IMR-90 (cell line): ENCODE data around the gene SH3TC1. TPM values are rescaled to one million over a fixed set of nuclear protein-coding genes. Genes with fewer than 3 reads are reported as not detected.

Source experiments
- ATAC-seq: fragments of 200-7000 bp; cut with Tn5 transposase; 2 replicates; pipeline ENCODE4 v1.9.1; 2020; ENCODE audit warnings: low read depth, mild to moderate bottlenecking, moderate library complexity
- BruUV-seq: library from RNA; stranded (reverse); fragments of 400-500 nt; replicated peaks from 2 replicates; lab custom pipeline; 2021; lab: Mats Ljungman, UMichigan
- CTCF ChIA-PET: fragments of 300-600 bp; formaldehyde crosslinking; extraction: SDS; loops from one replicate; lab custom pipeline; 2021; ENCODE audit warnings: antibody characterized with exemption; lab: Yijun Ruan, JAX
- POLR2A ChIA-PET: fragments of 300-600 bp; sonication (Branson Sonifier 250); formaldehyde crosslinking; loops from one replicate; lab custom pipeline; 2022; ENCODE audit warnings: antibody characterized with exemption; ENCODE audit not compliant: unreplicated experiment; lab: Charles Lee
- DNase-seq: peaks from one replicate; pipeline ENCODE4 v3.0.0; 2013
- H2AFZ ChIP-seq: replicated peaks from 2 replicates; pipeline ENCODE3; 2013; ENCODE audit warnings: low read length, mild to moderate bottlenecking; ENCODE audit not compliant: poor library complexity
- H2AK5ac ChIP-seq: 2 replicates; pipeline ENCODE4 v1.6.1; 2013; ENCODE audit warnings: low read depth, low read length, inconsistent platforms
- H2AK9ac ChIP-seq: replicated peaks from 2 replicates; pipeline ENCODE3; 2013; ENCODE audit warnings: mild to moderate bottlenecking, low read depth, low read length, moderate library complexity; ENCODE audit not compliant: poor library complexity
- H2BK120ac ChIP-seq: 2 replicates; pipeline ENCODE4 v1.6.1; 2013; ENCODE audit warnings: low read depth, low read length, inconsistent platforms
- H2BK15ac ChIP-seq: 3 replicates; pipeline ENCODE4 v1.6.1; 2013; ENCODE audit warnings: low read depth, low read length, inconsistent platforms
- H2BK20ac ChIP-seq: 2 replicates; pipeline ENCODE4 v1.6.1; 2013; ENCODE audit warnings: low read depth, mild to moderate bottlenecking, inconsistent platforms, low read length, moderate library complexity
- H2BK5ac ChIP-seq: 2 replicates; pipeline ENCODE4 v1.6.1; 2013; ENCODE audit warnings: mild to moderate bottlenecking, low read depth, low read length, inconsistent platforms; ENCODE audit not compliant: poor library complexity, severe bottlenecking
- H3K14ac ChIP-seq: replicated peaks from 2 replicates; pipeline ENCODE4 v1.6.1; 2013; ENCODE audit warnings: low read depth, low read length, inconsistent platforms
- H3K18ac ChIP-seq: 2 replicates; pipeline ENCODE4 v1.6.1; 2013; ENCODE audit warnings: low read depth, low read length, control low read depth
- H3K23ac ChIP-seq: 2 replicates; pipeline ENCODE4 v1.6.1; 2013; ENCODE audit warnings: low read depth, low read length, inconsistent platforms
- H3K27ac ChIP-seq: 2 replicates; pipeline ENCODE4 v1.5.1; 2013; ENCODE audit warnings: mild to moderate bottlenecking, control low read depth, low read length; ENCODE audit not compliant: insufficient read depth
- H3K27me3 ChIP-seq: 2 replicates; pipeline ENCODE4 v1.6.1; 2013; ENCODE audit warnings: low read length; ENCODE audit not compliant: control insufficient read depth, insufficient read depth
- H3K36me3 ChIP-seq: 2 replicates; pipeline ENCODE4 v1.6.1; 2013; ENCODE audit warnings: low read length, mixed read lengths; ENCODE audit not compliant: control insufficient read depth, insufficient read depth
- H3K4ac ChIP-seq: 2 replicates; pipeline ENCODE4 v1.6.1; 2013; ENCODE audit warnings: low read depth, low read length, inconsistent platforms
- H3K4me1 ChIP-seq: 2 replicates; pipeline ENCODE4 v1.6.1; 2013; ENCODE audit warnings: low read length, mixed read lengths; ENCODE audit not compliant: control insufficient read depth, insufficient read depth
- H3K4me2 ChIP-seq: 2 replicates; pipeline ENCODE4 v1.6.1; 2013; ENCODE audit warnings: low read depth, mild to moderate bottlenecking, control low read depth, low read length, moderate library complexity
- H3K4me3 ChIP-seq: 2 replicates; pipeline ENCODE4 v1.5.1; 2013; ENCODE audit warnings: low read depth, mild to moderate bottlenecking, control low read depth, low read length, moderate library complexity; ENCODE audit not compliant: insufficient read depth
- H3K56ac ChIP-seq: 2 replicates; pipeline ENCODE4 v1.6.1; 2013; ENCODE audit warnings: low read length, inconsistent platforms; ENCODE audit not compliant: insufficient read depth; ENCODE audit errors: extremely low read depth
- H3K79me1 ChIP-seq, 2 experiments: 2 replicates each; pipeline ENCODE4 v1.6.1; 2013; ENCODE audit warnings: low read length in 2 of 2, inconsistent platforms in 1 of 2, low read depth in 1 of 2
- H3K9ac ChIP-seq: 2 replicates; pipeline ENCODE4 v1.6.1; 2013; ENCODE audit warnings: low read depth, low read length, control low read depth
- H3K9me1 ChIP-seq: 2 replicates; pipeline ENCODE4 v1.6.1; 2013; ENCODE audit warnings: low read length, inconsistent platforms; ENCODE audit not compliant: insufficient read depth
- H3K9me3 ChIP-seq: 2 replicates; pipeline ENCODE4 v1.6.1; 2013; ENCODE audit warnings: low read length; ENCODE audit not compliant: control insufficient read depth, insufficient read depth
- H4K20me1 ChIP-seq: 2 replicates; pipeline ENCODE4 v1.6.1; 2013; ENCODE audit warnings: low read length, inconsistent platforms; ENCODE audit not compliant: insufficient read depth
- H4K5ac ChIP-seq: 2 replicates; pipeline ENCODE4 v1.6.1; 2013; ENCODE audit warnings: mild to moderate bottlenecking, low read depth, low read length, control low read depth
- H4K8ac ChIP-seq, 2 experiments: 2 replicates each; pipeline ENCODE4 v1.6.1; 2013; ENCODE audit warnings: low read depth in 2 of 2, low read length in 2 of 2, control low read depth in 1 of 2, inconsistent platforms in 1 of 2
- H4K91ac ChIP-seq: 2 replicates; pipeline ENCODE4 v1.6.1; 2013; ENCODE audit warnings: low read depth, low read length, inconsistent platforms; ENCODE audit not compliant: insufficient read depth
- CEBPB ChIP-seq: IDR thresholded peaks from 2 replicates; pipeline ENCODE4 v1.6.1; 2012; ENCODE audit warnings: low read depth, low read length, improper control_type of control experiment
- CHD1 ChIP-seq: IDR thresholded peaks from 2 replicates; pipeline ENCODE4 v1.6.1; 2012; ENCODE audit warnings: low read depth, low read length, improper control_type of control experiment
- CTCF ChIP-seq: conservative IDR thresholded peaks from 2 replicates; pipeline ENCODE4 v1.5.1; 2012; ENCODE audit warnings: mild to moderate bottlenecking, low read depth, low read length, improper control_type of control experiment
- FOS ChIP-seq: fragments of 150-350 bp; IDR thresholded peaks from 2 replicates; pipeline ENCODE4 v1.6.1; 2016; ENCODE audit warnings: low read depth, low read length
- MAFK ChIP-seq: IDR thresholded peaks from 2 replicates; pipeline ENCODE4 v1.6.1; 2012; ENCODE audit warnings: low read depth, low read length, improper control_type of control experiment
- MAZ ChIP-seq: IDR thresholded peaks from 2 replicates; pipeline ENCODE4 v1.6.1; 2012; ENCODE audit warnings: low read depth, mild to moderate bottlenecking, low read length, improper control_type of control experiment, moderate library complexity, borderline replicate concordance
- MXI1 ChIP-seq: IDR thresholded peaks from 2 replicates; pipeline ENCODE4 v1.6.1; 2012; ENCODE audit warnings: low read depth, mild to moderate bottlenecking, low read length, moderate library complexity, borderline replicate concordance
- NFE2L2 ChIP-seq: fragments of 150-350 bp; IDR thresholded peaks from 2 replicates; pipeline ENCODE4 v1.6.1; 2016; ENCODE audit warnings: low read depth, mild to moderate bottlenecking, low read length
- POLR2A ChIP-seq: IDR thresholded peaks from 2 replicates; pipeline ENCODE4 v1.6.1; 2012; ENCODE audit warnings: mild to moderate bottlenecking, low read depth, low read length
- RAD21 ChIP-seq: IDR thresholded peaks from 2 replicates; pipeline ENCODE4 v1.6.1; 2012; ENCODE audit warnings: low read length, improper control_type of control experiment
- RCOR1 ChIP-seq: IDR thresholded peaks from 2 replicates; pipeline ENCODE4 v1.6.1; 2012; ENCODE audit warnings: mild to moderate bottlenecking, low read length, improper control_type of control experiment; ENCODE audit not compliant: insufficient replicate concordance
- SMC3 ChIP-seq: fragments of 150-350 bp; IDR thresholded peaks from 2 replicates; pipeline ENCODE4 v1.6.1; 2016; ENCODE audit warnings: low read depth, mild to moderate bottlenecking, antibody characterized with exemption, low read length, moderate library complexity
- WGBS, 2 experiments: methylation state at CpG; one replicate each; pipeline versions ENCODE4 v1.1.5 to v1.1.7; 2013; ENCODE audit warnings: missing lambda C conversion rate in 2 of 2; ENCODE audit not compliant: insufficient read length in 1 of 2; ENCODE audit errors: extremely low coverage in 2 of 2; 5-methylcytosine and 5-hydroxymethylcytosine counted together
- dilution Hi-C: fragments of 300-500 bp; cut with HindIII; formaldehyde crosslinking; loops from one replicate; pipeline ENCODE4 v1.14.3; 2018; ENCODE audit warnings: low sequenced_read_pairs; ENCODE audit not compliant: unreplicated experiment
- in situ Hi-C: fragments of 300-500 bp; cut with MboI; formaldehyde crosslinking; loops from 3 replicates; pipeline ENCODE4 v1.14.3; 2019; ENCODE audit warnings: low sequenced_read_pairs, inconsistent platforms, mixed read lengths
- intact Hi-C: fragments of 100-400 bp; cut with micrococcal nuclease; formaldehyde crosslinking; loops from 2 replicates; pipeline ENCODE4 v1.10.0; 2022
- polyA plus RNA-seq, 3 experiments: library from polyadenylated mRNA; depleted of rRNA; stranded (reverse); fragments of >200 nt; gene quantifications; 2 replicates each; pipeline ENCODE4 v1.2.3, GENCODE V29; 2012; ENCODE audit warnings: low replicate concordance in 1 of 3
- total RNA-seq: library from RNA; depleted of rRNA; stranded (reverse); fragments of >200 nt; gene quantifications from 2 replicates; pipeline ENCODE4 v1.2.3, GENCODE V29; 2012
- TF ChIP-seq, protein P1 (sequence below): fragments of 150-350 bp; IDR thresholded peaks from 2 replicates; pipeline ENCODE4 v1.6.1; 2016; ENCODE audit warnings: low read depth, mild to moderate bottlenecking, low read length, moderate library complexity, borderline replicate concordance
- TF ChIP-seq, protein P2 (sequence below): fragments of 150-350 bp; IDR thresholded peaks from 2 replicates; pipeline ENCODE4 v1.6.1; 2017; ENCODE audit warnings: mild to moderate bottlenecking, antibody characterized with exemption, low read length, low read depth

Gene SH3TC1
- total and polyA plus RNA-seq, 2 of the 4 experiments (the other 2 are of a cell fraction): 1.6 to 2.2 TPM

DNA sequence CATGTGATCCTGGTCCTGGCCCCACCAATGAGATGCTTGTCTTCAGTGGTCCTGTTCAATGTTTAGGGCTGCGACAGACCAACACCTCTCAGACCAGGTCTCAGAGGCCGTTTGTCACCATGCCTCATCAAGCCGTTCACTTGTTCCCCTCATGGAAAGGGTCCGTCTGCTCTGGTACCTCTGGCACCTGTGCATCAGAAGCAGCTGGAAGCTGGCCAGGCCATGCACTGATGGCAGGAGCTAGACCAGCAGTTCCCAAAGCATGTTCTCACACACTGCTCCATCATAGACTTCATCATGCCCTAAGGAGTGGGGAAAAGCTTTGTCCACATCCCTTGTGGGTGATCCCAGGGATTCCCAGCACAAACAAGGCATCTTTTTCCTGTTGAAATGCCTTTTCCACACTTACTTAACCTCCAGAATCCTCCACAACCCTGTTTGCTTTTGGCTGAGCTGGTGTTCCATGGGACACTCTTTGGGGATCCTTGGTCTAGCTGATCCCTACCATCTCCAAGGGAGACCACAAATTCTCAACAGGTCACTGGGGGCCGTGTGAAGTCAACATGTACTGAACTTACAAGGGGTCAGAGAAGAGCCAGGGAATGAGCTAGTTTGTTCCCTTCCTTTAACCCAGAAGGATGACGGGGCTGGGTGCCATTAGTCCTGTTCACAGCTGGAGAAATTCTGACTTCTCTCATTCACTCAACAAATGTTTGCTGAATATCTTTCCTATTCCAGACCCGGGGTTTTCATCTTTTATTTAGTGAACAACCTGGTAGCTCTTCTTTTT lies 21.8 kb downstream of the SH3TC1 start:
- H4K20me1 ChIP-seq: no peaks in the 10 kb centered on the region
- no TSS peak for BruUV-seq
- no peak overlapping the region for H3K9ac ChIP-seq
- in situ Hi-C loops: loop anchor here (25.0 kb wide), 1 partner anchor 391 kb away; no protein-coding TSS in a partner anchor
- ATAC-seq (no peak), DNase-seq (no peak)
- no peak overlapping the region for H4K91ac ChIP-seq
- H3K18ac ChIP-seq: no peak overlapping the region
- 79% methylated on average over 4 of the region's 7 CpGs; no CpG with 5 or more reads in 1 of the 2 experiments for WGBS, 2 experiments
- TF ChIP-seq MAFK (no peak), SMC3 (no peak), RAD21 (no peak), MAZ (no peak), CTCF (no peak), CHD1 (no peak), POLR2A (no peak), NFE2L2 (no peak), MXI1 (no peak), FOS (no peak), CEBPB (no peak), RCOR1 (no peak)
- TF ChIP-seq, protein P1, sequence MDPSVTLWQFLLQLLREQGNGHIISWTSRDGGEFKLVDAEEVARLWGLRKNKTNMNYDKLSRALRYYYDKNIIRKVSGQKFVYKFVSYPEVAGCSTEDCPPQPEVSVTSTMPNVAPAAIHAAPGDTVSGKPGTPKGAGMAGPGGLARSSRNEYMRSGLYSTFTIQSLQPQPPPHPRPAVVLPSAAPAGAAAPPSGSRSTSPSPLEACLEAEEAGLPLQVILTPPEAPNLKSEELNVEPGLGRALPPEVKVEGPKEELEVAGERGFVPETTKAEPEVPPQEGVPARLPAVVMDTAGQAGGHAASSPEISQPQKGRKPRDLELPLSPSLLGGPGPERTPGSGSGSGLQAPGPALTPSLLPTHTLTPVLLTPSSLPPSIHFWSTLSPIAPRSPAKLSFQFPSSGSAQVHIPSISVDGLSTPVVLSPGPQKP: no peak
- TF ChIP-seq, protein P2, sequence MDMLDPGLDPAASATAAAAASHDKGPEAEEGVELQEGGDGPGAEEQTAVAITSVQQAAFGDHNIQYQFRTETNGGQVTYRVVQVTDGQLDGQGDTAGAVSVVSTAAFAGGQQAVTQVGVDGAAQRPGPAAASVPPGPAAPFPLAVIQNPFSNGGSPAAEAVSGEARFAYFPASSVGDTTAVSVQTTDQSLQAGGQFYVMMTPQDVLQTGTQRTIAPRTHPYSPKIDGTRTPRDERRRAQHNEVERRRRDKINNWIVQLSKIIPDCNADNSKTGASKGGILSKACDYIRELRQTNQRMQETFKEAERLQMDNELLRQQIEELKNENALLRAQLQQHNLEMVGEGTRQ: no peak
- no peak overlapping the region for H3K27ac ChIP-seq
- no peak overlapping the region for H2AK9ac ChIP-seq
- no peaks in the 10 kb centered on the region for H3K36me3 ChIP-seq
- CTCF ChIA-PET: interaction anchor here (0.6 to 1.3 kb wide), 3 partner anchors 44 to 1428 kb away, joined by 3 to 4 read pairs (median 4); no protein-coding TSS in a partner anchor
- H2BK20ac ChIP-seq: no peak overlapping the region
- no peak overlapping the region for H2AK5ac ChIP-seq
- no peak overlapping the region for H2BK5ac ChIP-seq
- no peak overlapping the region for H3K4me3 ChIP-seq
- intact Hi-C loops: no loop called here
- no peak overlapping the region for H3K14ac ChIP-seq
- H3K4ac ChIP-seq: no peak overlapping the region
- no peaks in the 10 kb centered on the region for H3K9me3 ChIP-seq
- no peaks in the 10 kb centered on the region for H3K4me1 ChIP-seq
- H3K9me1 ChIP-seq: no peaks in the 10 kb centered on the region
- dilution Hi-C loops: no loop called here
- no peak overlapping the region for H3K4me2 ChIP-seq
- no peak overlapping the region for H2BK15ac ChIP-seq
- H3K27me3 ChIP-seq: peaks cover 5% of the 10 kb centered on the region; the same call in 1 of the 2 replicates
- POLR2A ChIA-PET: no interaction called here
- no peak overlapping the region for H3K23ac ChIP-seq
- no peak overlapping the region for H3K56ac ChIP-seq
- H4K5ac ChIP-seq: no peak overlapping the region
- H2BK120ac ChIP-seq: no peak overlapping the region
- H2AFZ ChIP-seq: no peak overlapping the region
- no peaks in the 10 kb centered on the region for H3K79me1 ChIP-seq
- H4K8ac ChIP-seq: no peak overlapping the region
